Ishikawa (cell line): ENCODE data around the gene RNF223.

Source experiments
- TCF12 ChIP-seq: IDR thresholded peaks from 2 replicates; pipeline ENCODE4 v1.6.1; 2012; ENCODE audit warnings: low read depth
- YY1 ChIP-seq: IDR thresholded peaks from 2 replicates; pipeline ENCODE4 v1.6.1; 2012; ENCODE audit warnings: low read depth

DNA sequence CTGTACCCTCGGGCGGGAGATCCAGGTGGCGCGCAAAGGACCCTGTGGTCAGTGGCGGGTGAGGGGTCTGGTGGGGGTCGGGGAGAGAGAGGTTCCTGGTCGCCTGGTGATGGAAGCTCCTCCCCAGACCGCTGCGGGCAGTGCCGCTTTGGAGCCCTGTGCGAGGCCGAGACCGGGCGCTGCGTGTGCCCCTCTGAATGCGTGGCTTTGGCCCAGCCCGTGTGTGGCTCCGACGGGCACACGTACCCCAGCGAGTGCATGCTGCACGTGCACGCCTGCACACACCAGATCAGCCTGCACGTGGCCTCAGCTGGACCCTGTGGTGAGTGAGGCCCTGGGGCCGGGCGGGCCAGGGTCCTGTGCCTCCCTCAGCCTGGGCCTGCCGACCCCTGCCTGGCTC lies 30.7 kb downstream of the RNF223 start:
- TF ChIP-seq TCF12 (no peak), YY1 (no peak)
